ENCODE data around the gene CKAP4.
A peak's percentile ranks its signal among the peaks of the same experiment; 100 is the strongest.

CKAP4 gene

GRCh38 chr12:106245767-106246166, 2.1 kb downstream of the CKAP4 start:
- no peaks in the 10 kb centered on the region for H3K9me3 ChIP-seq (ENCODE audit: low read depth, low read length)
- TF ChIP-seq FOXP2 (optimal IDR thresholded peaks at IDR 0.05; ENCODE audit: control extremely low read depth, extremely low read length, insufficient read depth) (no peak), POLR2AphosphoS5 (IDR thresholded peaks at IDR 0.05; ENCODE audit: borderline replicate concordance, low read depth, low read length) (no peak; the same call in 1 of the 2 replicates), EZH2 (IDR thresholded peaks at IDR 0.05) (no peak)
- peak; percentile 44 for DNase-seq (ENCODE audit: low read depth, low spot score)
- peak overlapping the region; percentile 82 for H3K4me3 ChIP-seq
- H3K27ac ChIP-seq = peak overlapping the region; percentile 90
- H3K36me3 ChIP-seq (ENCODE audit: insufficient read depth, low read length) = peaks cover 45% of the 10 kb centered on the region
- peak overlapping the region; percentile 97 for H3K9ac ChIP-seq (ENCODE audit: insufficient read length)

GRCh38 chr12:106243620-106244019, 4.2 kb downstream of the CKAP4 start:
- Histone ChIP-seq H3K9ac (ENCODE audit: insufficient read length) (no peak overlapping the region), H3K4me3 (no peak overlapping the region), H3K36me3 (ENCODE audit: insufficient read depth, low read length) (peaks cover 66% of the 10 kb centered on the region), H3K9me3 (ENCODE audit: low read depth, low read length) (no peaks in the 10 kb centered on the region), H3K27ac (no peak overlapping the region)
- no peak for DNase-seq (ENCODE audit: low read depth, low spot score)
- TF ChIP-seq EZH2 (IDR thresholded peaks at IDR 0.05) = no peak
- TF ChIP-seq POLR2AphosphoS5 (IDR thresholded peaks at IDR 0.05; ENCODE audit: borderline replicate concordance, low read depth, low read length) = no peak
- TF ChIP-seq FOXP2 (optimal IDR thresholded peaks at IDR 0.05; ENCODE audit: control extremely low read depth, extremely low read length, insufficient read depth) = no peak

GRCh38 chr12:106240821-106241220, 7.0 kb downstream of the CKAP4 start:
- H3K27ac ChIP-seq = no peak overlapping the region
- H3K4me3 ChIP-seq = no peak overlapping the region
- H3K36me3 ChIP-seq (ENCODE audit: insufficient read depth, low read length) = peaks cover 72% of the 10 kb centered on the region
- TF ChIP-seq POLR2AphosphoS5 (IDR thresholded peaks at IDR 0.05; ENCODE audit: borderline replicate concordance, low read depth, low read length) (no peak), FOXP2 (optimal IDR thresholded peaks at IDR 0.05; ENCODE audit: control extremely low read depth, extremely low read length, insufficient read depth) (no peak), EZH2 (IDR thresholded peaks at IDR 0.05) (no peak)
- DNase-seq (ENCODE audit: low read depth, low spot score) = no peak
- H3K9me3 ChIP-seq (ENCODE audit: low read depth, low read length) = no peaks in the 10 kb centered on the region
- no peak overlapping the region for H3K9ac ChIP-seq (ENCODE audit: insufficient read length)

GRCh38 chr12:106239951-106240335, 7.9 kb downstream of the CKAP4 start:
- no peak for DNase-seq (ENCODE audit: low read depth, low spot score)
- H3K9ac ChIP-seq (ENCODE audit: insufficient read length) = no peak overlapping the region
- H3K4me3 ChIP-seq = no peak overlapping the region
- peaks cover 70% of the 10 kb centered on the region for H3K36me3 ChIP-seq (ENCODE audit: insufficient read depth, low read length)
- no peak overlapping the region for H3K27ac ChIP-seq
- TF ChIP-seq EZH2 (IDR thresholded peaks at IDR 0.05) = no peak
- TF ChIP-seq POLR2AphosphoS5 (IDR thresholded peaks at IDR 0.05; ENCODE audit: borderline replicate concordance, low read depth, low read length) = no peak
- TF ChIP-seq FOXP2 (optimal IDR thresholded peaks at IDR 0.05; ENCODE audit: control extremely low read depth, extremely low read length, insufficient read depth) = no peak
- no peaks in the 10 kb centered on the region for H3K9me3 ChIP-seq (ENCODE audit: low read depth, low read length)

- H3K36me3 ChIP-seq (ENCODE audit: insufficient read depth, low read length) = peaks cover 64% of the 10 kb centered on the region
- TF ChIP-seq EZH2 (IDR thresholded peaks at IDR 0.05) (no peak), FOXP2 (optimal IDR thresholded peaks at IDR 0.05; ENCODE audit: control extremely low read depth, extremely low read length, insufficient read depth) (no peak)
- H3K9ac ChIP-seq (ENCODE audit: insufficient read length) = no peak overlapping the region
- no peaks in the 10 kb centered on the region for H3K9me3 ChIP-seq (ENCODE audit: low read depth, low read length)
- H3K27ac ChIP-seq = peak overlapping the region; percentile 23; the same call in 1 of the 2 replicates
- no peak for DNase-seq (ENCODE audit: low read depth, low spot score)
- H3K4me3 ChIP-seq = no peak overlapping the region
Observed at GRCh38 chr12:106239241-106239950, 8.4 kb downstream of the CKAP4 start.

GRCh38 chr12:106238146-106238545, 9.7 kb downstream of the CKAP4 start:
- peak overlapping the region; percentile 54 for H3K27ac ChIP-seq
- H3K9me3 ChIP-seq (ENCODE audit: low read depth, low read length) = no peaks in the 10 kb centered on the region
- DNase-seq (ENCODE audit: low read depth, low spot score) = no peak
- no peak for TF ChIP-seq EZH2 (IDR thresholded peaks at IDR 0.05)
- no peak for TF ChIP-seq FOXP2 (optimal IDR thresholded peaks at IDR 0.05; ENCODE audit: control extremely low read depth, extremely low read length, insufficient read depth)
- no peak for TF ChIP-seq POLR2AphosphoS5 (IDR thresholded peaks at IDR 0.05; ENCODE audit: borderline replicate concordance, low read depth, low read length)
- peaks cover 52% of the 10 kb centered on the region for H3K36me3 ChIP-seq (ENCODE audit: insufficient read depth, low read length)
- H3K4me3 ChIP-seq = no peak overlapping the region
- no peak overlapping the region for H3K9ac ChIP-seq (ENCODE audit: insufficient read length)

- Histone ChIP-seq H3K36me3 (ENCODE audit: insufficient read depth, low read length) (peaks cover 34% of the 10 kb centered on the region), H3K9me3 (ENCODE audit: low read depth, low read length) (no peaks in the 10 kb centered on the region), H3K4me3 (no peak overlapping the region), H3K27ac (0 out of 2 replicates have a peak overlapping the region, but pooled peaks have one; percentile 7), H3K9ac (ENCODE audit: insufficient read length) (no peak overlapping the region)
- TF ChIP-seq POLR2AphosphoS5 (IDR thresholded peaks at IDR 0.05; ENCODE audit: borderline replicate concordance, low read depth, low read length) = no peak
- TF ChIP-seq FOXP2 (optimal IDR thresholded peaks at IDR 0.05; ENCODE audit: control extremely low read depth, extremely low read length, insufficient read depth) = no peak
- no peak for TF ChIP-seq EZH2 (IDR thresholded peaks at IDR 0.05)
- no peak for DNase-seq (ENCODE audit: low read depth, low spot score)
Observed at GRCh38 chr12:106235770-106236169, 12.1 kb downstream of the CKAP4 start.

GRCh38 chr12:106234449-106234848, 13.4 kb downstream of the CKAP4 start:
- Histone ChIP-seq H3K9ac (ENCODE audit: insufficient read length) (no peak overlapping the region), H3K36me3 (ENCODE audit: insufficient read depth, low read length) (peaks cover 21% of the 10 kb centered on the region), H3K4me3 (no peak overlapping the region), H3K9me3 (ENCODE audit: low read depth, low read length) (no peaks in the 10 kb centered on the region), H3K27ac (no peak overlapping the region)
- DNase-seq (ENCODE audit: low read depth, low spot score) = no peak
- TF ChIP-seq FOXP2 (optimal IDR thresholded peaks at IDR 0.05; ENCODE audit: control extremely low read depth, extremely low read length, insufficient read depth) (no peak), EZH2 (IDR thresholded peaks at IDR 0.05) (no peak), POLR2AphosphoS5 (IDR thresholded peaks at IDR 0.05; ENCODE audit: borderline replicate concordance, low read depth, low read length) (no peak)

- TF ChIP-seq POLR2AphosphoS5 (IDR thresholded peaks at IDR 0.05; ENCODE audit: borderline replicate concordance, low read depth, low read length) (no peak), FOXP2 (optimal IDR thresholded peaks at IDR 0.05; ENCODE audit: control extremely low read depth, extremely low read length, insufficient read depth) (no peak)
- peaks cover 7% of the 10 kb centered on the region; the same call in 1 of the 2 replicates for H3K36me3 ChIP-seq (ENCODE audit: insufficient read depth, low read length)
- no peak overlapping the region for H3K9ac ChIP-seq (ENCODE audit: insufficient read length)
- H3K4me3 ChIP-seq = no peak overlapping the region
- DNase-seq (ENCODE audit: low read depth, low spot score) = no peak
- no peak overlapping the region for H3K27ac ChIP-seq
- no peaks in the 10 kb centered on the region for H3K9me3 ChIP-seq (ENCODE audit: low read depth, low read length)
Observed at GRCh38 chr12:106233011-106233410, 14.8 kb downstream of the CKAP4 start.
